Subcutaneous adipose tissue (tissue), 4 donors: ENCODE measurements around the gene MAST1. TPM values are rescaled to one million over a fixed set of nuclear protein-coding genes. Genes with fewer than 3 reads are reported as not detected.

Experiments
- CTCF ChIP-seq: fragments of 450-650 bp; IDR thresholded peaks from one replicate; pipeline ENCODE4 v1.5.1; 2016; ENCODE audit warnings: low read depth, mild to moderate bottlenecking, control low read depth, antibody characterized with exemption, moderate library complexity
- total RNA-seq, 4 donors: library from RNA; depleted of rRNA; stranded (reverse); fragments of >200 nt; gene quantifications; one replicate each; pipeline ENCODE4 v1.1.0, GENCODE V29; 2016

The MAST1 gene
- total RNA-seq, 4 donors from 2014 or later = 0.17 TPM; not detected in 3

- no peak for TF ChIP-seq CTCF
Measured at GRCh38 chr19:12833738-12834565, 4.4 kb upstream of the MAST1 start.

DNA sequence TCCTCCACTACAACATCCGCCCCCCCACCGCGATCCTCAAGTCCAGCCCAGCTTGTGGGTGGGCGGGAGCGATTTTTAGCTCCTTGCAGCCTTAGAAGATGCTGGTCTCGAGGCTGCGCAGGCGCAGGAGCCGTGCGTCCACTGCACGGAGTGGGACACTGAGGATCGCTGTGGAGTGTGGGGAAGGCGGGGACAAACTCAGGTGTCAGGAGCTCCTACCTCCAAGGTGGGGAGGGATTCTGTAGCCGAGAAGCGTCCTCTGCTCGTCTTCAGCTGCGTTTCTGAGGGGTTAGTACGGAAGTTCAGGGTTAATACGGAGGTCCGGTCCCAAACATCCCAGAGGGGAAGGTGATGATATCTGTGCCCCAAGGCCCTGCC is 3.8 kb upstream of the MAST1 start, which contains the start of gene RTBDN:
Gene RTBDN (minus strand): TSS at position 14 of the 378 bp plus-strand sequence. CDS start 4,600 bp downstream, outside the sequence.
- TF ChIP-seq CTCF = no peak

DNA sequence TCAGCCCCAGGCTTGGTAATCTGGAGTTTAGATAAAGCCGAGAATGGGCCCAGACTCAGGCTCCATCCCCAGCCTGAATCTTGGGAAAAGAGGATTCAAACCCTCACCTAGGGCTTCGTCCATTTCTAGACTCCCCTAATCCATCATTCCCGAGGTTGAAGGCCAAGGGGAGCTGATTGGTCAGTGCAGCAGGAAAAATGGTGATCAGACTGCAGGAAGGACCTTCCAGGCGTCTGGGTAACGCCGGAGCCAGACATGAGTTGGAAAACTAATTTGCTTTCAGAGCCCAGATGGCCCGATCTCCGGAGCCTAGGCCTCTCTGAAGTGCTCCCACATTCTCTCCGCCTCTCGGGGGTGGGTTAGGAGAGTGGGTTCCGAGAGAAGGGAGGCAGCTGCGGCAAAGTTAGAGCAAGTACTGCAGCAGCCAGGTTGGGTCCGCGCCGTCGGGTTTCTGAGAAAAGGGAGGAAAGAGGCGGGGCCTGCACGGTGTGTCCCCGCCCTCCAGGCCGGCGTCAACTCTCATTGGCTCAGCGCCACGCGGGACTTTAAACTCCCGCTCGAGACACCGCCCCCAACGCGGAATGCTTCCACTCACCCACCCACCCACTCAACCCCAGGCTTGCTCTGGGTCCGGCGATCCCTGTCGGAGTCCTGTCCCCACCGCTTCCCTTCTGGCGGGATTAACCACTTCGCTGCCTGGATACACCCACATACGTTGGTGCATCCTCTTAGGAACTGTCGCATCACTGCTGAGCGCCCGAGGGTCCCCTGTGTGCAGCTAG is 3.1 kb upstream of the MAST1 start:
- TF ChIP-seq CTCF = no peak

GRCh38 chr19:12836529-12836863 is 1.8 kb upstream of the MAST1 start:
- no peak for TF ChIP-seq CTCF

DNA sequence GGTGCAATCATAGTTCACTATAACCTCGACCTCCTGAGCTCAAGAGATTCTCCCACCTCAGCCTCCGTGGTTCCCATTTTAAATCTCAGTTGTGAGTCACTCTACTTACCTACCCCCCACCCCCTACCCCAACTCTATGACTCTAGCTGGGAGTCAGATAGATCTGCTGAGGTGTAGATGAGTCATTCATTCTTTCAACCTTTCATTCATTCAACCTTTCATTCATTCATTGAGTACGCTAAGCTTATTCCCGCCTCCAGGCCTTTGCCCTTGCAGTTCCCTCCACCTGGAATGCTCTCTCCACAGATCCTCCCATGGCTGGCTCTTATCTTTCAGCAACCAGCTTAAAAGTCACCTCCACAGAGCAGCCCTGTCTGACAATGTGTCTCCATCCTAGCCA is 1.1 kb upstream of the MAST1 start:
- no peak for TF ChIP-seq CTCF

GRCh38 chr19:12838886-12839756 is 806 bp downstream of the MAST1 start:
- TF ChIP-seq CTCF = no peak
